Head of caudate nucleus (tissue), 42 donors: ENCODE measurements around the gene GATB.

Experiments used
- DNase-seq, 42 donors: peaks; one replicate each; pipeline versions ENCODE4 v3.0.0 to v3.0.0-alpha.2; 2020 to 2021; ENCODE audit warnings: mixed read lengths in 7 of 42
- intact Hi-C: fragments of 100-400 bp; cut with DNase I; formaldehyde crosslinking; loops from one replicate; pipeline ENCODE4 v1.15.0; 2022

The GATB gene, protein sequence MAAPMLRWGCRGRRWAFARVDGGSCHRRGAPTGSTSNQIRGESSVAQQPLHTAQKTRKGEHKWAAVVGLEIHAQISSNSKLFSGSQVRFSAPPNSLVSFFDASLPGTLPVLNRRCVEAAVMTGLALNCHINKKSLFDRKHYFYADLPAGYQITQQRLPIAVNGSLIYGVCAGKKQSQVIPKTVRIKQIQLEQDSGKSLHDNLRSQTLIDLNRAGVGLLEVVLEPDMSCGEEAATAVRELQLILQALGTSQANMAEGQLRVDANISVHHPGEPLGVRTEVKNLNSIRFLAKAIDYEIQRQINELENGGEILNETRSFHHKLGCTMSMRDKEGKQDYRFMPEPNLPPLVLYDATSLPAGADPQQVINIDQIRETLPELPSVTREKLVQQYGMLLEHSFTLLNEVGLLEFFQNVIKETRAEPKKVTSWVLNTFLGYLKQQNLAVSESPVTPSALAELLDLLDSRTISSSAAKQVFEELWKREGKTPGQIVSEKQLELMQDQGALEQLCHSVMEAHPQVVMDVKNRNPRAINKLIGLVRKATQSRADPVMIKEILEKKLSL

DNA sequence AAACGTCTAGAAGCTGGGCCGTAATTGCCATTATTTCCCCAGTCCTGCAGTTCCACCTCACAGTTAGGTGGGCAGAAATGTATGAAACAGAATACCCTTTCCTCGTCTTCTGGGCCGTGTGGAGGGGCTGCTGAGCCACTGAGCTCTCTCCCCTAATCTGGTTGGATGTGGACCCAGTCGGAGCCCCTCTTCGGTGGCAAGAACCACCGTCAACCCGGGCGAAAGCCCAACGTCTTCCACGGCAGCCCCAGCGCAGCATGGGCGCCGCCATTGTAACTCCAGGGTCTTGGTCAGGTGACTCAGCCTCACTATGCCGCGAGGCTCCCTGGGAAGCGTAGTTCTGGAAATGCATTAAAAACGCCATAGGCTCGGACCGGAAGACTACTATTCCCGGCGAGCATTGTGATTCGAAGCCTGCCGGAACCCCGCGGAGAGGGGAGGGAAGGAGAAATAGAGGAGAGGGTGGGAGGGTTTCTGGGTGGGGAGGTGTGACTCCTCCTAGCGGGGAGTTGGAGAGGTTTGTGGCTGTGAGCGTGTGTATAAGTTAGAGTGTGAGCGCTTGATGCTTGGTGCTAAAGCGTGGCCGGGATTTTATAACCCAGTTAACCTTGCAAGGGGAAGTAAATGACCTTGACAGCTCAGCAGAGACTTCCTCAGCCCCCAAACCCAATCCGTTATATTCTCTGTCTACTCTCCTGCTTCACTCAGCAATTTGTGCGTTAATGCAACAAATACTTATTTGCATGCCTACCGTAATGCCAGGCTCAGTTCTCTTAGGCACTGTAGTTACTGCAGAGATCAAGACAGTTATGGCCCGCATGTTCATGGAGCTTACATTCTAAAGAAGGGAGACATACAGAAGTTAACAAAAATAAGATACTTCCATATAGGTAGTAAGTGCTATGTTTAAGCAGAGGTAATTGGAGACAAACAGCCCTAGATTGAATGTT, at the start of gene GATB:
Gene GATB (minus strand): TSS at position 296 of the 950 bp plus-strand sequence. CDS start 25 bp downstream, at position 271.
- intact Hi-C loops: loop anchor here (5.0 kb wide), 1 partner anchor 44 kb away; no protein-coding TSS in a partner anchor

GRCh38 chr4:151810476-151810875, 49.7 kb upstream of the GATB start:
- no peak for DNase-seq
- intact Hi-C loops: no loop called here

More for the DNA sequence above, at the start of gene GATB:
- peak; percentile 92 to 99 (median 97) for DNase-seq

DNA sequence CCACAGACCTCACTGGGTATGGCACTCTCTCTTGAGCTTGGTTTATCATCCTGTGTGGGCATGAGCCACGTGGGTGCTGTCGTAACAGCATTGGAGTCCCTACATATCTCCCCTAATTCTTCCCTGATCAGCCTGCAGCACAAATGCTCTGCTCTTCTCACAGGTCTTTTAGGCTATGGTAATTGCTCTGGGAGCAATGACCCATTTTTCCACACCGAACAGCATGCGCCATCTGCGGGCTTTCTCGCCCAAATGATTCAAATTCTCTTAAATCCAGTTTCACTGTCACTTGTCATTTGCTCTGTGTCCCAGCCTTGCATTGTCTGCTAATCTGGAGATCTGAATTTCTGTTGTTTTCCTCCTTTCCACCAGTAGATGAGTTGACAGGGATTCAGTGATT, 48.9 kb upstream of the GATB start:
- DNase-seq: peak in 21 of 42 donors; percentile 4 to 58 (median 25)
- intact Hi-C loops: no loop called here

DNA sequence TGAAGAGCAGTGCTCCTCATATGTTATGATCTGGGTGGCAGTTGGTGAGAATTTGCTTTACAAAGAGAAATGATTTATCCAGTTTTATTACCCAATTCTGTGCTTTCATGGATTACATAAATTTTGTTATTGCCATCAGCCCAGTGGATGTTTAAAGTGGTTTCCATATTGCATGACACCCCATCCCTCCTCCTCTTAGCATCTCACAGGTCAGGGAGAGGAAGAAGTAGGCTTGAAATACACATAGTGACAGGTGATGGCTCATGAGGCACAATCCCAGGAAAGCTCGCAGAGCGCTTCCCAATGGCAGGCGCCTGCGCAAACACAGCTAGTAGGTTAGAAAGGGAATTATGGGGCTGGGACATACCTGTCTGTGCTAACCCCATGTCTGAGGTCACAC, 47.7 kb upstream of the GATB start:
- peak in 4 of 42 donors; percentile 9 to 25 (median 20) for DNase-seq
- intact Hi-C loops: no loop called here

GRCh38 chr4:151808120-151808529, 47.3 kb upstream of the GATB start:
- intact Hi-C loops: no loop called here
- DNase-seq: no peak

- intact Hi-C loops: no loop called here
- DNase-seq: no peak
These were observed 46.4 kb upstream of the GATB start for GRCh38 chr4:151807220-151807619.

- DNase-seq: no peak
- intact Hi-C loops: no loop called here
These were observed 45.7 kb upstream of the GATB start for GRCh38 chr4:151806511-151806927.

DNA sequence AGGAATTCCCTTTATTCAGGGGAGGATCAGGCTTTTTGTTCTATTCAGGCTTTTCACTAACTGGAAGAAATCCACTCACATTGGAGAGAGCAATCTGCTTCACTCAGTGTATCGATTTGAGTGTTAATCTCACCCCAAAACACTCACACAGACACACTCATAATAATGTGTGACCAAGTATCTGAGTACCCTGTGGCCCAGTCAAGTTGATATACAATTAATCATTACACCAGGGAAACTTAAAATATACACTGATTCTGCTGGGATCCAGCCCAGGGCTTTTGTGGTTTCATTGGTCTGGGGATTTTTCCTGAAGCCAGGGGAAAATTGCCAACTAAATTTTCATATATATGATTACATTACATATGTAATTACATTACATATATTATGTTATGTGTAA, 44.0 kb upstream of the GATB start:
- intact Hi-C loops: no loop called here
- no peak for DNase-seq

GRCh38 chr4:151804086-151804630, 43.4 kb upstream of the GATB start:
- intact Hi-C loops: no loop called here

DNA sequence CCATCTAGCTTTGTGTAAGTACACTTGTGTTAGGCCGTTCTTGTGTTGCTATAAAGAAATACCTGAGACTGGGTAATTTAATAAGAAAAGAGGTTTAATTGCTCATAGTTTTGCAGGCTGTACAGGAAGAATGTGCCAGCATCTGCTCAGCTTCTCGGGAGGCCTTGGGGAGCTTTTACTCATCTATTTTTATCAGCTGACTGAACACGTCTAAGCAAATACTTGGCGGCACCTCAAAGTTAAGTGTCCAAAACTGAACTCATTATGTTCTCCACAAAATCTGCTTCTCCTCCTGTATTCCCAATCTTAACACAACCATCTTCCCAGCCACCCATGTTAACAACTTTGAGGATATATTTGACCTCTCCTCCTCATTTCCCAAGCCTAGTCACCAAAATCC, 42.4 kb upstream of the GATB start:
- intact Hi-C loops: no loop called here
- DNase-seq: no peak

More at GRCh38 chr4:151804086-151804630, 43.4 kb upstream of the GATB start:
- DNase-seq: no peak

GRCh38 chr4:151801547-151802516, 41.0 kb upstream of the GATB start:
- intact Hi-C loops: no loop called here
- DNase-seq: peak in 23 of 42 donors; percentile 9 to 75 (median 30)

DNA sequence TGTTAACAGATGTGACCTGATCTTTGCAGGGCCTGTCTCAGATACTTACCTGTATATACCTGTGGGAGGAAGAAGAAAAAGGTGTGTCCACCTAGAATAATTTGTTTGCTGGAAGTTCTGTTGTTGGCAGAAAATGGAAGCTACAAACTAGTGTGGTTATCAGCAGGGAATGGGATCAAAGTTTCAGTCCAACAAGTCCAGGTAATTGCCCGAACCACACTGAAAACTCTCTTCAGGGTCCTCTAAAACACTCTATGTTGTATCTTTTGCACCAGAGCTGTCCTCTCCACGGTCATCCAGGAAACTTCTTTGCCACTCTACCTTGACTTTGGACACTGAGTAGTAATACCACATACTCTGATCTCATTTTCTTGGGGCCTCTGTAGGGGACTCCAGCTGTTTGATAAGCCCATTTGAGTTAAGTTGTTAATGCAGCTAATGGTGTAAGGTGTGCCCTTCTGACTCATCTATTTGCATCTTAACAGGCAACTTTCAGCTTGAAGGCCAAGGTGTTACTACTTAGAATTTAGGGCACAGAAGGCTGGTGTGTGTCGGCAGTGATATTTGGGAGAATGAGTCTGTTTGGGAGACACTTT, 38.7 kb upstream of the GATB start:
- DNase-seq: no peak
- intact Hi-C loops: no loop called here

DNA sequence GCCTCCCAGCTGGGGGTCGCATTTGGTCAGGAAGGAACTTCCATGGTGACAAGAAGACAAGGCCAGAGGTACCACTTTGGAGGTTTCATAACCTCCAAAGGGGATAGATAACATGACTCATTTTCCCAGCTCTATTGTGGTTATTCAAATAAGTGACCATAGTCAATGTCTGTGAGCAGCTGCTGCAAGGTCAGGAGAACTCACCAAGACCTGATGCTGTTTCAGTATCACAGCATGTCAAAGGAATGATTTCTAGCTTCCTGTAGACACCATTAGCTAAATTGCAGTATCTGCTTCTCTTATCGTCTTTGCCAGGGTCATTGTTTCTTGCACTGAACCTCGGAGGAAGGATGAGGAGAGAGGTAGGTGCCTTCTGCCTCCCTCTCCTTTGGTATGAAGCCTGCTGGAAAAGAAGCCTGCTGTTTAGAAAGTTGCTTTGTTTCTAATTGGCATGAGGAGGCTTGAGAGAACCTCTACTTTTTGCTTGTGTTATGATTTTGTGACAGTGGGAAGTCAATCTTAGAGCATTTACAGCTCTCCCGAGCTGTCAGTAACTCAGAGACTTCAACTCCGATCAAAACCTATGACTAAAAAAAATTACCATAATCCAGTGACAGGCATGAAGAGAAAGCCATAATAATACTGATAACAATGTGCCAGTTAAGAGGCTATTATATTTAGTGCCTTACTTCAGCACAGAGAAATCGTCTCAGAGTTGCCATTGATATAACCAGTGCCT, 38.0 kb upstream of the GATB start:
- intact Hi-C loops: no loop called here
- DNase-seq: peak in 3 of 42 donors; percentile 2 to 25 (median 9)

DNA sequence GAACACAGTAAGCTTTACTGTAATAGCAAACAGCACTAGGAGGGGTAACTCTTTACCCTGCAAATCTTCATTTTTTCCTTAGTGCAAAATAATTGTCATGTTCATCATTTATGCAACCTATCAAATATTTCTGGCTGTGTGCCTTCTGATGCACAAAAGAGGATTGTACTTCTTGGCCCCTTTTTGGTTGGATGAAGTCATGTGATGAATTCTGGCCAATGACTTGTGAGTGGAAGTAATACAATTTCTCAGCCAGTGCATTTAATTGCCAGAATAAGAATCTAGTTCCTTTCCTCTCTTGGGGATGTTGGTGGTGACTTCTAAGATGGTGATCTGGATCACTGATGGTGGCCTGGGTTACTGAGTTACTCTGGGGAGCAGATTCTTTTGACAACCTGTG, 37.0 kb upstream of the GATB start:
- DNase-seq: no peak
- intact Hi-C loops: no loop called here

GRCh38 chr4:151797131-151797530, 36.3 kb upstream of the GATB start:
- DNase-seq: peak in 1 of 42 donors; percentile 6
- intact Hi-C loops: no loop called here

- intact Hi-C loops: no loop called here
- peak in 13 of 42 donors; percentile 5 to 75 (median 39) for DNase-seq
These were observed 35.3 kb upstream of the GATB start for GRCh38 chr4:151796106-151796505.

- intact Hi-C loops: no loop called here
- DNase-seq: no peak
These were observed 32.2 kb upstream of the GATB start for GRCh38 chr4:151792995-151793394.
